Neural cell (in vitro differentiated cells): ENCODE data around the gene NOL4L.

Experiments
- EP300 ChIP-seq: fragments of 450-650 bp; conservative IDR thresholded peaks from 2 replicates; pipeline ENCODE4 v1.6.1; 2014; ENCODE audit warnings: antibody characterized with exemption, mild to moderate bottlenecking, moderate library complexity; ENCODE audit not compliant: poor library complexity, severe bottlenecking
- EZH2 ChIP-seq: fragments of 200-600, 300-800 bp; shearing (Covaris generic), sonication (generic); IDR thresholded peaks from 2 replicates; pipeline ENCODE4 v1.6.1; 2014; ENCODE audit warnings: antibody characterized with exemption, low read length, borderline replicate concordance, mild to moderate bottlenecking; ENCODE audit not compliant: insufficient read depth, poor library complexity, severe bottlenecking
- MXI1 ChIP-seq: fragments of 450-650 bp; conservative IDR thresholded peaks from 2 replicates; pipeline ENCODE4 v1.6.1; 2014; ENCODE audit warnings: antibody characterized with exemption, mild to moderate bottlenecking; ENCODE audit not compliant: poor library complexity, severe bottlenecking
- RAD21 ChIP-seq: fragments of 450-650 bp; conservative IDR thresholded peaks from 2 replicates; pipeline ENCODE4 v1.6.1; 2014; ENCODE audit warnings: antibody characterized with exemption, mild to moderate bottlenecking, moderate library complexity
- SMC3 ChIP-seq: fragments of 450-650 bp; conservative IDR thresholded peaks from 2 replicates; pipeline ENCODE4 v1.6.1; 2014; ENCODE audit warnings: antibody characterized with exemption, mild to moderate bottlenecking, moderate library complexity; ENCODE audit not compliant: poor library complexity
- TAF1 ChIP-seq: IDR thresholded peaks from 2 replicates; pipeline ENCODE4 v1.6.1; 2012; ENCODE audit warnings: low read depth
- TF ChIP-seq, protein P1 (sequence below): fragments of 450-650 bp; IDR thresholded peaks from 2 replicates; pipeline ENCODE4 v1.5.1; 2014; ENCODE audit warnings: antibody characterized with exemption, mild to moderate bottlenecking, moderate library complexity; ENCODE audit not compliant: poor library complexity, severe bottlenecking
- TF ChIP-seq, protein P2 (sequence below): IDR thresholded peaks from 2 replicates; pipeline ENCODE4 v1.6.1; 2012; ENCODE audit warnings: borderline replicate concordance

DNA sequence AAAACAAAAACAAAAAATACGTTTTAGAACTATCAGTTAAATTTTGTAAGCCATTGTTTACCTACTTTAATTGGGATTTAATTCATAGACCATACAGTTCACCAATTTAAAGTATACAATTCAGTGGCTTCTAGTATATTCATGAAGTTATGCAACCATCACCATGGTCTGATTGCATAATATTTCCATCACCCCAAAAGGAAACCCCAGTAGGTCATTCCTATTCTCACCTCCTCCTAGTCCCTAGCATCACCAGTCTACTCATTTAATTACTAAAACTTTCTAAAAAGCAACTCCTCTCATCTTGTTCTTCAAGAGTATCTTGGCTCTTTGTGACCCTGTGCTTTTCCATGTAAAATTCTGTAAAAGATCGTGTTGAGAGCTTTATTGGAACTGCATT, 166.8 kb downstream of the NOL4L start:
- TF ChIP-seq, protein P1, sequence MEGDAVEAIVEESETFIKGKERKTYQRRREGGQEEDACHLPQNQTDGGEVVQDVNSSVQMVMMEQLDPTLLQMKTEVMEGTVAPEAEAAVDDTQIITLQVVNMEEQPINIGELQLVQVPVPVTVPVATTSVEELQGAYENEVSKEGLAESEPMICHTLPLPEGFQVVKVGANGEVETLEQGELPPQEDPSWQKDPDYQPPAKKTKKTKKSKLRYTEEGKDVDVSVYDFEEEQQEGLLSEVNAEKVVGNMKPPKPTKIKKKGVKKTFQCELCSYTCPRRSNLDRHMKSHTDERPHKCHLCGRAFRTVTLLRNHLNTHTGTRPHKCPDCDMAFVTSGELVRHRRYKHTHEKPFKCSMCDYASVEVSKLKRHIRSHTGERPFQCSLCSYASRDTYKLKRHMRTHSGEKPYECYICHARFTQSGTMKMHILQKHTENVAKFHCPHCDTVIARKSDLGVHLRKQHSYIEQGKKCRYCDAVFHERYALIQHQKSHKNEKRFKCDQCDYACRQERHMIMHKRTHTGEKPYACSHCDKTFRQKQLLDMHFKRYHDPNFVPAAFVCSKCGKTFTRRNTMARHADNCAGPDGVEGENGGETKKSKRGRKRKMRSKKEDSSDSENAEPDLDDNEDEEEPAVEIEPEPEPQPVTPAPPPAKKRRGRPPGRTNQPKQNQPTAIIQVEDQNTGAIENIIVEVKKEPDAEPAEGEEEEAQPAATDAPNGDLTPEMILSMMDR: no peak
- TF ChIP-seq SMC3: no peak
- no peak for TF ChIP-seq RAD21
- TF ChIP-seq EP300: no peak
- no peak for TF ChIP-seq TAF1
- no peak for TF ChIP-seq EZH2
- TF ChIP-seq, protein P2, sequence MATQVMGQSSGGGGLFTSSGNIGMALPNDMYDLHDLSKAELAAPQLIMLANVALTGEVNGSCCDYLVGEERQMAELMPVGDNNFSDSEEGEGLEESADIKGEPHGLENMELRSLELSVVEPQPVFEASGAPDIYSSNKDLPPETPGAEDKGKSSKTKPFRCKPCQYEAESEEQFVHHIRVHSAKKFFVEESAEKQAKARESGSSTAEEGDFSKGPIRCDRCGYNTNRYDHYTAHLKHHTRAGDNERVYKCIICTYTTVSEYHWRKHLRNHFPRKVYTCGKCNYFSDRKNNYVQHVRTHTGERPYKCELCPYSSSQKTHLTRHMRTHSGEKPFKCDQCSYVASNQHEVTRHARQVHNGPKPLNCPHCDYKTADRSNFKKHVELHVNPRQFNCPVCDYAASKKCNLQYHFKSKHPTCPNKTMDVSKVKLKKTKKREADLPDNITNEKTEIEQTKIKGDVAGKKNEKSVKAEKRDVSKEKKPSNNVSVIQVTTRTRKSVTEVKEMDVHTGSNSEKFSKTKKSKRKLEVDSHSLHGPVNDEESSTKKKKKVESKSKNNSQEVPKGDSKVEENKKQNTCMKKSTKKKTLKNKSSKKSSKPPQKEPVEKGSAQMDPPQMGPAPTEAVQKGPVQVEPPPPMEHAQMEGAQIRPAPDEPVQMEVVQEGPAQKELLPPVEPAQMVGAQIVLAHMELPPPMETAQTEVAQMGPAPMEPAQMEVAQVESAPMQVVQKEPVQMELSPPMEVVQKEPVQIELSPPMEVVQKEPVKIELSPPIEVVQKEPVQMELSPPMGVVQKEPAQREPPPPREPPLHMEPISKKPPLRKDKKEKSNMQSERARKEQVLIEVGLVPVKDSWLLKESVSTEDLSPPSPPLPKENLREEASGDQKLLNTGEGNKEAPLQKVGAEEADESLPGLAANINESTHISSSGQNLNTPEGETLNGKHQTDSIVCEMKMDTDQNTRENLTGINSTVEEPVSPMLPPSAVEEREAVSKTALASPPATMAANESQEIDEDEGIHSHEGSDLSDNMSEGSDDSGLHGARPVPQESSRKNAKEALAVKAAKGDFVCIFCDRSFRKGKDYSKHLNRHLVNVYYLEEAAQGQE: no peak
- no peak for TF ChIP-seq MXI1
